CD4-positive, alpha-beta T cell treated with Interleukin-2 at 100 ng/mL for 4 hours (primary cell): Measurements from ENCODE around the gene TRPM5.

ENCODE experiments used
- DNase-seq: peaks from one replicate; pipeline ENCODE4 v3.0.0-alpha.2; 2020; ENCODE audit warnings: low spot score

TRPM5 gene

GRCh38 chr11:2402890-2403645 lies 41.2 kb downstream of the TRPM5 start:
- DNase-seq = no peak

- DNase-seq = no peak
These were observed 42.2 kb downstream of the TRPM5 start for GRCh38 chr11:2402106-2402505.

- DNase-seq = no peak
These were observed 42.8 kb downstream of the TRPM5 start for GRCh38 chr11:2401436-2401984.

GRCh38 chr11:2400762-2401435 lies 43.4 kb downstream of the TRPM5 start:
- DNase-seq = no peak

GRCh38 chr11:2400069-2400761 lies 44.1 kb downstream of the TRPM5 start, which contains the start of gene TSSC4:
TSS of gene TSSC4 (plus strand) at chr11:2400750. CDS start at chr11:2402634, 1,884 bp downstream.
- DNase-seq = peak; percentile 100

GRCh38 chr11:2399488-2400068 lies 44.7 kb downstream of the TRPM5 start:
- no peak for DNase-seq

- no peak for DNase-seq
These were observed 45.5 kb downstream of the TRPM5 start for GRCh38 chr11:2398664-2399355.

- no peak for DNase-seq
These were observed 47.3 kb downstream of the TRPM5 start for GRCh38 chr11:2397005-2397404.

- DNase-seq = no peak
These were observed 47.8 kb downstream of the TRPM5 start for GRCh38 chr11:2396471-2396870.

GRCh38 chr11:2395856-2396255 lies 48.5 kb downstream of the TRPM5 start:
- no peak for DNase-seq

GRCh38 chr11:2395211-2395730 lies 49.0 kb downstream of the TRPM5 start:
- no peak for DNase-seq

- no peak for DNase-seq
These were observed 49.6 kb downstream of the TRPM5 start for GRCh38 chr11:2394818-2395105.
